NCI-H2107 treated with DMSO at 0.1 percent for 48 hours (cell line): ENCODE results near the gene DNLZ.

ENCODE experiments used
- DNase-seq: peaks from one replicate; lab custom pipeline; 2025; ENCODE audit not compliant: unreplicated experiment; lab: John Stamatoyannopoulos, UW

Gene DNLZ

GRCh38 chr9:136377341-136378169 is 14.0 kb upstream of the DNLZ start:
- DNase-seq: no peak

- DNase-seq: no peak
Observed at GRCh38 chr9:136376457-136376856, 12.9 kb upstream of the DNLZ start.

DNA sequence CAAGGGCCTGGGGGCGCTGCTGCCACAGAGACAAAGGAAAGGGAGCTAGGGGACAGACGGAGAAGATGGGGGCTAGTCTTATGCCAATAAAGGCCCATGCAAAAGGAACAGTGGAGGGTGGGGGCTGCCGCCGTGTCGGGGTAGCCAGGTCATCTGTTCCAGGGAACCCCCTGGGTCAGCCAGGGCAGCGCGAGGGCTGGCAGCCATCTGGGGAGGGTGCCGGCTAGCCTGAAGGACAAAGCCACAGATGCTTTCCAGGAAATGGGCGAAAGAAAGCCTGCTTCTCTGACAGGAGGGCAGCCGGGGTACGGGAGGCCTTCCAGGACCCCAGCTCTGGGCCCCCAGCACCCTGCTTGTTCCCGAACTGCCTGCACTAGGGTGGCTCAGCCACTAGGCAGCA is 11.6 kb upstream of the DNLZ start:
- no peak for DNase-seq

DNA sequence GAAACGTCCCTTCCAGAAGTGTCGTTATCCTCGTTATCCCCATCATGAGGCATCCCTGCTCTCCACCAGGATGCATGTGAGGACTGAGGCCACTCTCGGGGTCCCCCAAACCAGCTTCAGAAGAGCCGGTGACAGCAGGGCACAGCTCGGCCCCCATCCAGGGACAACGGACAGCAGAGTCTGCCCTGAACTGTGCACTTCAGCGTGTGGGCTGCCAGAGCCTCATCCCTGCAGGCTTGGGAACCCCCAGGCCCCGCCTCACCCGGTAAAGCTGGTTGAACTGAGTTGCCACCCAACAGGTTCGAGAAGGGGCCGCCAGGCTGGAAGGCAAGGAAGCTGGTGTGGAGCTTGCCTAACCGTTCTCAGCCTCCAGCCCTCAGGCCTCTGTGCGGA is 10.6 kb upstream of the DNLZ start:
- no peak for DNase-seq

GRCh38 chr9:136373300-136374182 is 10.0 kb upstream of the DNLZ start, which contains the start of gene CARD9:
TSS of gene CARD9 (minus strand) at chr9:136373669. CDS start at chr9:136372078, 1,591 bp downstream.
- DNase-seq: no peak

GRCh38 chr9:136372561-136373299 is 9.2 kb upstream of the DNLZ start:
- no peak for DNase-seq

DNA sequence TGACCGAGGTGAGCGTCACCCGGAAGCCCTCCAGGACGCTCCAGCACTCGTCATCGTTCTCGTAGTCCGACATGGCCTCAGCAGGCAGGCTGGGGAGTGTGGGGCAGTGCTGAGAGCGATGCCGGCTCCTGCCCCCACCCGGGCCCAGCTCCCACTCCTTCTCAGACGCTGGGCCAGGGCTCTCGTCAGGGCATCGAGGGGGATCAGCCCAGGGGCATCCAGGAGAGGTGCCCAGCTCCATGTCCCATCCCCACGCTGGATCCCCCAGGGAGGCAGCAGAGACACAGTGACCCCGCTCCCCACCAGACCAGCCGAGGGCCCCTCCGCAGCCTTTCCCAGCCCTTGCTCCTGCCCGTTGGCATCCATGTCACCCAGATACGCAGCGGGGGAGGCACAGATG is 8.5 kb upstream of the DNLZ start:
- DNase-seq: no peak

- DNase-seq: no peak
Observed at GRCh38 chr9:136371533-136371880, 8.0 kb upstream of the DNLZ start.

DNA sequence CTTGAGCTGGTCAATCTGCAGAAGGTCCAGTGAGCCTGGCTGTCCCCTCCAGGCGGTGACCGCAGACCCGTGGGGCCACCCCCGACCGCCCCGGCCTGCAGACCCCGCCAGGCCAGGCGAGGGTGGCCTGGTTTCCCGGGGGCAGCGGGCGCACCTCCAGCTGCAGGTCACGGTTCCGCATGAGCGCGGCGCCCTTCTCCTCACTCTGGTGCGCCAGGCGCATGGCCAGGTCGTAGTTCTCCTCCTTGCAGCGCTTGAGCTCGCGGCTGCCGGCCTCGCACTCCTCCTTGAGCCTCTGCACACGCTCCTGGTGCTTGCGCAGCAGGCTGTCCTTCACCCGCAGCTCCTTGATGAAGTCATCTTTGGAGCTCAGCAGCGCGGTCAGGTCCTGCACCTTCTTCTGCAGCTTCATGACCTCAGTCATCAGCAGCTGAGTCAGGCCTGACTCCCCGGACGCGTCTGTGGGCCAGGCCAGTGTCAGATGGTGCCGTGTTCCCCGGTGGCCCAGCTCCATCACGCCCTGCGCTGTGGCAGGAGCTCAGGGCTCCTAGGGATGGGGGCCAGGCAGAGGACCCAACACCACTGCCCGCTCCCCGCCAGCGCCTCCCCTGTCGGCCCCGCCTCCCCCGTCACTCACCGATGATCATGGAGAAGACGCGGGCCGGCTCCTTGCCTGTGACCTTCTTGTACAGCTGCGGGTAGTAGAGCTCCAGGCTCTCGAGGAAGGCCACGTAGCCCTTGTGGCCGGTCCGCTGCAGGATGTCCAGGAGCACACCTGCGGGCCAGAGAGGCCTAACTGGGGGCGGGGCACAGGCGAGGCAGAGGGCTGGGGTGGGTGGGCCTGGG is 7.4 kb upstream of the DNLZ start:
- DNase-seq: no peak

- no peak for DNase-seq
Observed at GRCh38 chr9:136370037-136370436, 6.5 kb upstream of the DNLZ start.

- no peak for DNase-seq
Observed at GRCh38 chr9:136368190-136368589, 4.6 kb upstream of the DNLZ start.

DNA sequence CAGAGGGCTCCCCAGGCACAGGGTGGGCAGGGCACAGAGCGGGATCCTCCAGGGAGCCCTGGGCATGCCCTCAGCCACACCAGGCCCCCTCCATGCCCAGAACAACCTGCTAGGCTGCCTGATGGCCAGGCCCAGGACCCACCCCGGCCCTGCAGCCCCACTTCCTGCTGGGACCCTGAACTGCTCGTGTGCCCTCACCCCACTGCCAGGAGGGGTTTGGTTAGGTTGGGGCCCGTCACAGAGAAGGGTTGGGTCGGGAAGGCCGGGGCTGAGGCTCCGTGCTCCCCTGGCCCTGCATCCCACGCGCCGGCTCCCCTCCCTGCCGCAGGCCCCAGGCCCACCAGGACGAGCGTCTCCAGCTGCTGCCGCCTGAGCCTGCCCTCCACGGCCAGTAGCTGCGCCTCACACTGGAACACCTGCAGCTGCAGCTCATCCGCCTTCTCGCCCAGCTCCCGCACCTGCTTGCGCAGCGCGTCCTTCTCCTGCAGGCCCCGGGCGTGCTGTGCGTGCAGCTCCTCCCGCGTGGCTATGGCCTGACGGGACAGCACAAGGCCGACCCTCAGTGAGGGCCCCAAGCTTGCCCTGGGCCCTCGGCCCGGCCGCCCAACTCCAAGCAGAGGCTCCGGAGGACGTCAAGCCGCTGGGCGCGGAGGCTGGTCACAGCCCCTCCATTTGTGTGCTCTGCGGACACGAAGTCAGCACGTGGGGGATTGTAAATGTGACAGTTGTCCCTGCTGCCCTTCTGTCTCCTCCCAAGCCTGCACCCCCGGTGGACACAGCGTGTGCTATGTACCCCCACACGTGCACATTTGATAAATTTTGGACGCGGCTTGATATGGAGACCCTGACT is 4.0 kb upstream of the DNLZ start:
- no peak for DNase-seq

DNA sequence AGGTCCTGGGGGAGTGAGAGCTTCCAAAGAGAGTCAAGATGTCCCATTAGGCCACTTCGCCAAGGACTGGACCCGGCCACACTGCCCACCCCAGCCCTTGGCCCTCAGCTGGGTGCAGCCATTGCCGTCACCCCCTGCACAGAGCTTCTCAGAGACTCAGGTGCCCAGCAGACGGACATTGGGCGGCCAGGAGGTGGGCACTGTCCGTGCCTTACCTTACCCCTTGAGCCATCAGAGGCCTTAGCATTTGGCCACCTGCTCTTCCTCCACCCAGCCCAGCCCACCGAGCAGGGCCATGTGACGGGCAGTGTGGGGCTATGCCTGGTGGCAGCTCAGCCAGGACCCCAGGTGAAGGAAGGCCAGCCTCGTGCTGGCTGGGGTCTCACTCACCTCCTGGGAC is 3.3 kb upstream of the DNLZ start:
- no peak for DNase-seq

GRCh38 chr9:136365775-136366222 is 2.3 kb upstream of the DNLZ start:
- no peak for DNase-seq

DNA sequence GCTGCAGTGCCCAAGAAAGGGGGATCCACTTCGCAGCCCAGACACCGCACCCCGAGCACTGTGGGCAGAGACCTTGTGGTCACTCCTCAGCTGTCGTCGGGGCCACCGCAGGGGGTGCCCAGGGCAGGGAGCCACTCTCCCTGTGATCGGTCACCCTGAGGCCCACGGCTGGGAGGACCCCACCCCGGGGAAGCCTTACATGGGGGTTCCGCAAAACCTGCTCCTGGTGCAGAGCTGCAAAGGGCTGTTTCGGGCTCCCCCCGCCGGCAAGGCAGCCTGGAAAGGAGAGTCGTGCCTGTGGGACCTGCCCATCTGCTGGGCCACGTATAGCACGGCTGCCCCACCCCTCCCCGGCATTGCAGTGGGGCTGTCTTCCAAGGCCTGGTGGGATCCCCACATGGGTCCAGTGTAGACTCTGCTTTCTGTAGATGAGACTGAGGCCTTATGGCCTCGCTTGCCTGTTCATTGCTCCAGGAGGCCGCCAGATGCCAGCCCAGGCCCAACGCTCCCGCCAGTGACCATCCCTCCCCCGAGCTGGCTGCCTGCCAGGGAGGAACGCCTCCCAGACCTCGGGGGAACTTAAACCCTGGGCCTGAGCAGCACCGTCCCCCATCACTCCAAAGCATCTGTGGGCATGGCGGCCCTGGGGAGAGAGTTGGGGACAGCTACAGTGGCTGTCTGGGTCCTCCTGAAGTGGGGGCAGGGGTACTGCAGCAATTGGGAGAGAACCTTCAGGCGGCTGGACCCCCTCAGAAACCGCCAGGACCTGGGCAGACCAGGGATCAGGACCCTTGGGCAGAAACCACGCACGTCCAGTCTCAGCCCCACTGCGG is 1.6 kb upstream of the DNLZ start:
- DNase-seq: no peak

DNA sequence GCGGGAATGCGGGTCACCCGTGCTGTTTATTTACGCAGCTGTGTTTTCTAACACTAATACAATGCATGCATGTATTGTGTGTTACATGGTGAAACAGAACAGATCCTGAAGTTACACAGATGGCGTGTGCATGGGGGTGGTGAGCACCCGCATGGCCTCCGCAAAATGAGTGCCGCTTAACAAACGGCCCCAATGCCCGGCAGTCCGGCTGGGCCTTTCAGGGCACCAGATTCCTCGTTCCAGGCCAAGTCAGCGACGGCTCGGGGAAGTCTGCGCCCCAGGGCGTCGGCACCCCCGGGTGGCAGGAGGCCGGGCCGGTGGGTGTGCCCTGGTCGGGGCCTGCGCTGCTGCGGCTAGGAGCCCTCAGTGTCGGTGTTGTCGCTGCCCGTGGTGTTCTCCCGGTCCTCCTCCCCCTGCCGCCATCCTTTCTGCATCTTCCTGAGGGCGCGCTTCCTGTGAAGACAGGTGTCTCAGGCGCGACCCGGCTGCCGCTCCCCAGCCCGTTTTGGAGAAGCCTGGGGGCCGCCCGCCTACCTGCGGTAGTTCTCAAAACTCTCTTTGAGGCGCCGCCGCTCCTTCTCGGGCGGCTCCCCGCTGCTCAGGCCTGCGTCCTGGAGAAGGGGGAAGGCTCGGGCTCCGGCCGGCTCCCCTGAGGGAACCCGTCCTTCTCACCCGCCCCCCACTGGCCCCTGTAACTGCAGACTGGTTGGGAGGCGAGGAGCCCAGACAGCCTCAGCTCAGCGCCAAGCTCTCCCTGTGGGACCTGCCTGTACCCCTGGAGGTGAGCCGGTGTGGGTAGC is 605 bp upstream of the DNLZ start:
- no peak for DNase-seq

DNA sequence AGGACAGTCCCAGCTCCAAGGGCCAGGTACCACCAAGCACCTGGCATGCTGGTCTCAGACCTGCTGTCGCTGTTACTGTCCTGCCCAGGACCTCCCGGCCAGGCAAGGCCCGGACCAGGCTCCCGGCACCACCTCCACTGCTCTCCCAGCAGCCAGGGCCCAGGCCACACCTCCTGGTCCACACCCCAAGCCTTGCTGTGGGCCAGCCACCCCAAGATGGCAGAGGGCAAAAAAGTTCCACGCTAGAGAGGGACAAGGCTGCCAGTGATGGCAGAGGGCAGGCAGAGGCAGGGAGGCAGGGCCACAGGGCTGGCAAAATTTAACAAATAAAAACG is 1.1 kb downstream of the DNLZ start:
- DNase-seq: no peak
